D721Med (cell line): Measurements from ENCODE around the gene INPP5A.

ENCODE experiments used
- DNase-seq: peaks from one replicate; pipeline ENCODE4 v3.0.0; 2011; ENCODE audit warnings: low spot score; ENCODE audit not compliant: insufficient read length
- FAIRE-seq: peaks from 2 replicates; lab custom pipeline; 2011; peaks lifted over from hg19 to GRCh38; lab: Jason Lieb, UNC
- TF ChIP-seq, protein P1 (sequence below): IDR thresholded peaks from 2 replicates; pipeline ENCODE4 v1.5.1; 2012; ENCODE audit warnings: mild to moderate bottlenecking, control low read depth; ENCODE audit not compliant: insufficient read depth; ENCODE audit errors: missing control alignments

INPP5A gene

DNA sequence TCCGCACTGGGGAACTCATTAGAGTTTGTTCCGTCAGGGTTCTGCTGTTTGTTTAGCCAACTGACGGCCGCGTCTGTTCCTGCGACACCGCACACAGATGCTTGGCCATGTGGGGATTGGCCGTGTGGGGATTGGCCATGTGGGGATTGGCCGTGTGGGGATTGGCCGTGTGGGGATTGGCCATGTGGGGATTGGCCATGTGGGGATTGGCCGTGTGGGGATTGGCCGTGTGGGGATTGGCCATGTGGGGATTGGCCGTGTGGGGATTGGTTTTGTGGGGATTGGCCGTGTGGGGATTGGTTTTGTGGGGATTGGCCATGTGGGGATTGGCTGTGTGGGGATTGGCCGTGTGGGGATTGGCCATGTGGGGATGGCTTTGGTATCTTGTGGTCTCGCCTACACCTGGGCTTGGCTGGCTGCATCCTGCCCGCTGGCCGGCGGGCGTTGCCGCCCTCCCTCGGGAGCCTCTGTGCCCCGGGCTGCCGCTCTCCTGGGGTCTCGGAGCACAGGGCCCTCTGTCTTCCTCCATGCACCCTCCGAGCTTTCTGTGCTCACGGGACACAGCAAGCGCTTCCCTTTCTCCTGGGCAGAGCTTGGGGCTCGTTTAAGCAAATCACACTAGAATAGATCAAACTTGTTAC, 185.9 kb downstream of the INPP5A start:
- FAIRE-seq (no peak), DNase-seq (no peak)
- TF ChIP-seq, protein P1, sequence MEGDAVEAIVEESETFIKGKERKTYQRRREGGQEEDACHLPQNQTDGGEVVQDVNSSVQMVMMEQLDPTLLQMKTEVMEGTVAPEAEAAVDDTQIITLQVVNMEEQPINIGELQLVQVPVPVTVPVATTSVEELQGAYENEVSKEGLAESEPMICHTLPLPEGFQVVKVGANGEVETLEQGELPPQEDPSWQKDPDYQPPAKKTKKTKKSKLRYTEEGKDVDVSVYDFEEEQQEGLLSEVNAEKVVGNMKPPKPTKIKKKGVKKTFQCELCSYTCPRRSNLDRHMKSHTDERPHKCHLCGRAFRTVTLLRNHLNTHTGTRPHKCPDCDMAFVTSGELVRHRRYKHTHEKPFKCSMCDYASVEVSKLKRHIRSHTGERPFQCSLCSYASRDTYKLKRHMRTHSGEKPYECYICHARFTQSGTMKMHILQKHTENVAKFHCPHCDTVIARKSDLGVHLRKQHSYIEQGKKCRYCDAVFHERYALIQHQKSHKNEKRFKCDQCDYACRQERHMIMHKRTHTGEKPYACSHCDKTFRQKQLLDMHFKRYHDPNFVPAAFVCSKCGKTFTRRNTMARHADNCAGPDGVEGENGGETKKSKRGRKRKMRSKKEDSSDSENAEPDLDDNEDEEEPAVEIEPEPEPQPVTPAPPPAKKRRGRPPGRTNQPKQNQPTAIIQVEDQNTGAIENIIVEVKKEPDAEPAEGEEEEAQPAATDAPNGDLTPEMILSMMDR, result no peak

DNA sequence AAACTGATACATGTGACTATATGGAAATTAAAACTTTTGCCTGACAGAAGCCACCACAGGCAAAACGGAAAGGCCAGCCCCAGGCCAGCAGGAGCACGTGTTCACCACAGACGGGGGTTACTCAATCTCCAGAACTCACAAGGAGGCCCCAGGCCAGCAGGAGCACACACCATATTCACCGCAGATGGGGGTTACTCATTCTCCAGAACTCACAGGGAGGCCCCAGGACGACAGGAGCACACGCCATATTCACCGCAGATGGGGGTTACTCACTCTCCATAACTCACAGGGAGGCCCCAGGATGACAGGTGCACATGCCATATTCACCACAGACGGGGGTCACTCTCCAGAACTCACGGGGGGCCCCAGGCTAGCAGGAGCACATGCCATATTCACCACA, 186.9 kb downstream of the INPP5A start:
- TF ChIP-seq, protein P1, result no peak
- no peak for DNase-seq

DNA sequence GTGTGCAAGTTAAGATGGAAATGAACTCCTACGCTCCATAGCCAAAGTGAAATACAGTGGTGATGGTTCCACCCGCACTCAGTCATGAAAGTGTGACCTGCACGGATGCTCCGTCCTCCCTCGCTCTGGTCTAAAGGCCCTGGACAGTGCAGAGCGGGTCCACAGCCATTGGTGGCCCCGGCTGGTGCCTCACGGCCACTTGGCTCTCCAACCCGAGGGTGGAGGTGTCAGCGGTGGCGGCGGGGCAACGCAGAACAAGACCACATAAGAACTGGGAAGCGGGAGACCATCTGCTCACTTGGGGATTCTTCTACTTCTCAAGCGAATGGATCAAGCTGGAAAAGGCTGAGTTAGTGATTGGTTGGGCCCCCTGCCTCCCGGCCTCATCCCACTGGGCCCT, 187.6 kb downstream of the INPP5A start:
- TF ChIP-seq, protein P1, result no peak
- FAIRE-seq (no peak), DNase-seq (no peak)

More for the DNA sequence above, 186.9 kb downstream of the INPP5A start:
- no peak for FAIRE-seq

DNA sequence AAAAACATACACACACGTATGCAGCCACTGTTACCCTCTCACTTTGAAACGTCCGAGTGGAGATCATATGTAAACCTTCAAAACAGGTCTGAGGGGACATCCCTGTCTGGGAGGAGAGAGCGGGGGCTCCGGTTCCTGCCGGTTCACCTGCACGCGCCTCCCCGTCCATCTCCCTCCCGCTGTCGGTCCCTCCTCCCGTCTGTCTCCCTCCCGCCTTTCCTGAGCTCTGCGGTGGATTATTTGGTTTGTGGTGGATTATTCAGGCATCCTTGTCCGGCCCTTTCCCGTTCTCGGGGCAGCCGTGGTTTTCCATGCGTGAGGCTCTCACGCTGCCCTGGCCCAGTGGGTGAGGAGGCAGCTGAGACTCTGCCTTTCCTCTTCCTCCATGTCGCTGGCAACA, 188.6 kb downstream of the INPP5A start:
- no peak for DNase-seq
- no peak for FAIRE-seq
- TF ChIP-seq, protein P1, result no peak

DNA sequence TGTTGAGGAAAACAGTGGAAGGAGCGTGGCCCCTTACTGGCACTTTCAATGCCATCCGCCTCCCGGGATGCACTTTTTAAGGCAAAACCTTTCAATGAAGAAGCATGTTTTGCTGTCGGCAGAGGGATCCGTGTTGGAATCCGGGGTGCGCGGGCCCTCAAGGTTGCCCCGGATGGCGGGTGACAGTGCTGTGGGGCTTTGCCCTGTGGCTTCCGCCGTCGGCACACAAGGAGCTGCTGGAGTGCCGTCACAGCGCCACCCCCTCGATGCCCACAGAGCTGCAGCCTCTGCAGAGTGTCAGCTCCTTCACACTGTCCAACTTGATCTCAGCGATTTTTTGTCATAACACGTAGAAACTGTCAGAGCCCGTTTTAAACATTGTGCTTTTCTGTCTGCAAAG, 189.4 kb downstream of the INPP5A start:
- FAIRE-seq (no peak), DNase-seq (no peak)
- TF ChIP-seq, protein P1, result no peak

DNA sequence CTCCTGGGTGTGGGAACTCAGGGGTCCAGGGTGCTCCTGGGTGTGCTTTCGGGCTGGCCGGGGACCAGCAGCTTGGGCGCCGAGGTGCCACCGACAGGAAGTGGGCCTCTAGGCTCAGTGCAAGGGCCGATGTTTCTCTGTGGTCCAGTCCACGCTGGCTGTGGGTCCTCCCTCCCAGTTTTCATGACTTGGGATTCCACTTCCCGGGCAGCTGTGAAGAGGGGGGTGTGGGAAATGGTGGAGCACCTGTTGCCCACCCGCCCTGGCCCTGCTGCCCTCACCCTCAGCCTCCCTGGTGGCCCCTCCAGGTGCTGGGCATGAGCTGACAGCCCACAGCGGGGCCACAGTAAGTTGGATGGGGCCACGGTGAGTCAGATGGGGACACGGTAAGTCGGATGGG, 189.8 kb downstream of the INPP5A start:
- FAIRE-seq (no peak), DNase-seq (no peak)
- TF ChIP-seq, protein P1, result no peak

GRCh38 chr10:132728321-132728720, 190.7 kb downstream of the INPP5A start:
- DNase-seq (no peak), FAIRE-seq (no peak)
- TF ChIP-seq, protein P1, result no peak
